Liver (tissue), 9 donors: ENCODE data around the gene OR8B8. TPM values are rescaled to one million over a fixed set of nuclear protein-coding genes. Genes with fewer than 3 reads are reported as not detected.

ENCODE experiments used
- DNase-seq: peaks from one replicate; pipeline ENCODE4 v3.0.0-alpha.2; 2017; ENCODE audit warnings: low spot score
- H3K27ac ChIP-seq, 2 donors: one replicate each; pipeline ENCODE4 v1.7.0; 2013; ENCODE audit warnings: inconsistent platforms in 2 of 2, low read length in 2 of 2, control low read depth in 1 of 2, low read depth in 1 of 2, mild to moderate bottlenecking in 1 of 2
- H3K27me3 ChIP-seq, 4 donors: one replicate each; pipeline versions ENCODE4 v1.6.1 to v1.7.0; 2013; ENCODE audit warnings: low read length in 3 of 4, inconsistent platforms in 1 of 4, mild to moderate bottlenecking in 1 of 4, moderate library complexity in 1 of 4; ENCODE audit not compliant: control insufficient read depth in 4 of 4, insufficient read depth in 4 of 4
- H3K36me3 ChIP-seq, 4 donors: one replicate each; pipeline versions ENCODE4 v1.6.1 to v1.7.0; 2013; ENCODE audit warnings: low read length in 3 of 4, mild to moderate bottlenecking in 3 of 4, low read depth in 1 of 4, moderate library complexity in 1 of 4; ENCODE audit not compliant: control insufficient read depth in 4 of 4, insufficient read depth in 3 of 4
- H3K4me1 ChIP-seq, 4 donors: one replicate each; pipeline versions ENCODE4 v1.6.1 to v1.7.0; 2013; ENCODE audit warnings: low read length in 3 of 4, mild to moderate bottlenecking in 3 of 4, moderate library complexity in 1 of 4; ENCODE audit not compliant: control insufficient read depth in 4 of 4, insufficient read depth in 4 of 4
- H3K4me3 ChIP-seq, 3 donors: one replicate each; pipeline versions ENCODE4 v1.6.1 to v1.7.0; 2013; ENCODE audit warnings: low read length in 3 of 3, control low read depth in 1 of 3, low read depth in 1 of 3, mild to moderate bottlenecking in 1 of 3
- H3K9ac ChIP-seq, 2 donors: one replicate each; pipeline ENCODE4 v1.7.0; 2013; ENCODE audit warnings: low read length in 2 of 2, mild to moderate bottlenecking in 2 of 2, moderate library complexity in 2 of 2, control low read depth in 1 of 2, low read depth in 1 of 2
- H3K9me3 ChIP-seq, 4 donors: one replicate each; pipeline versions ENCODE4 v1.6.1 to v1.7.0; 2013; ENCODE audit warnings: low read length in 3 of 4; ENCODE audit not compliant: control insufficient read depth in 4 of 4
- EGR1 ChIP-seq, 2 donors: IDR thresholded peaks; 2 replicates each; pipeline ENCODE4 v1.6.1; 2016 to 2018; ENCODE audit warnings: antibody characterized with exemption in 2 of 2, low read depth in 2 of 2
- FOXA1 ChIP-seq: IDR thresholded peaks from 2 replicates; pipeline ENCODE4 v1.6.1; 2016; ENCODE audit warnings: antibody characterized with exemption
- GABPA ChIP-seq, 2 donors: IDR thresholded peaks in 1 of 2; conservative IDR thresholded peaks in 1 of 2; 2 replicates each; pipeline ENCODE4 v1.6.1; 2016; ENCODE audit warnings: antibody characterized with exemption in 2 of 2, mild to moderate bottlenecking in 1 of 2, moderate library complexity in 1 of 2
- HNF4A ChIP-seq, 2 donors: conservative IDR thresholded peaks; 2 replicates each; pipeline ENCODE4 v1.6.1; 2016; ENCODE audit warnings: antibody characterized with exemption in 2 of 2, mild to moderate bottlenecking in 2 of 2
- HNF4G ChIP-seq: IDR thresholded peaks from 2 replicates; pipeline ENCODE4 v1.6.1; 2016; ENCODE audit warnings: antibody characterized with exemption
- JUND ChIP-seq, 2 donors: IDR thresholded peaks; 2 replicates each; pipeline ENCODE4 v1.6.1; 2016; ENCODE audit warnings: antibody characterized with exemption in 2 of 2
- NR2F2 ChIP-seq: IDR thresholded peaks from 2 replicates; pipeline ENCODE4 v1.6.1; 2016; ENCODE audit warnings: antibody characterized with exemption
- RAD21 ChIP-seq, 2 donors: IDR thresholded peaks; 2 replicates each; pipeline ENCODE4 v1.6.1; 2016; ENCODE audit warnings: antibody characterized with exemption in 2 of 2, mild to moderate bottlenecking in 2 of 2
- RXRA ChIP-seq, 2 donors: IDR thresholded peaks; 2 replicates each; pipeline ENCODE4 v1.6.1; 2017 to 2018; ENCODE audit warnings: antibody characterized with exemption in 2 of 2, mild to moderate bottlenecking in 1 of 2
- SP1 ChIP-seq: IDR thresholded peaks from 2 replicates; pipeline ENCODE4 v1.6.1; 2018; ENCODE audit warnings: antibody characterized with exemption, mild to moderate bottlenecking
- TAF1 ChIP-seq: conservative IDR thresholded peaks from 2 replicates; pipeline ENCODE4 v1.6.1; 2016; ENCODE audit warnings: antibody characterized with exemption, mild to moderate bottlenecking
- YY1 ChIP-seq: IDR thresholded peaks from 2 replicates; pipeline ENCODE4 v1.6.1; 2016; ENCODE audit warnings: antibody characterized with exemption, mild to moderate bottlenecking
- WGBS: extraction: QIAGEN DNeasy Blood & Tissue Kit; methylation state at CpG from one replicate; pipeline ENCODE4 v1.1.7; 2013; 5-methylcytosine and 5-hydroxymethylcytosine counted together
- polyA plus RNA-seq, 2 donors: library from polyadenylated mRNA; stranded (reverse) in 1 of 2; unstranded in 1 of 2; fragments of 200-250 nt in 1 of 2; fragments of >200 nt in 1 of 2; fragmentation: Nextera tagmentation in 1 of 2; extraction: Ambion mirVana in 1 of 2; gene quantifications; one replicate each; pipeline versions ENCODE4 v1.2.1 to v1.2.3, GENCODE V29; 2013 to 2015
- total RNA-seq, 2 donors: library from RNA; depleted of rRNA; stranded (reverse); fragments of >200 nt; gene quantifications; one replicate each; pipeline ENCODE4 v1.2.3, GENCODE V29; 2014
- TF ChIP-seq, protein P1 (sequence below): fragments of 150-350 bp; IDR thresholded peaks from 2 replicates; pipeline ENCODE4 v1.5.1; 2017; ENCODE audit warnings: improper control_type of control experiment, low read depth, low read length; ENCODE audit not compliant: missing input control
- TF ChIP-seq, protein P2 (sequence below): IDR thresholded peaks from 2 replicates; pipeline ENCODE4 v1.6.1; 2016; ENCODE audit warnings: antibody characterized with exemption
- TF ChIP-seq, protein P3 (sequence below): IDR thresholded peaks from 2 replicates; pipeline ENCODE4 v1.6.1; 2016; ENCODE audit warnings: antibody characterized with exemption
- TF ChIP-seq, protein P4 (sequence below): IDR thresholded peaks from 2 replicates; pipeline ENCODE4 v1.6.1; 2016; ENCODE audit warnings: antibody characterized with exemption, mild to moderate bottlenecking
- TF ChIP-seq, protein P5 (sequence below): IDR thresholded peaks from 2 replicates; pipeline ENCODE4 v1.6.1; 2016; ENCODE audit warnings: antibody characterized with exemption
- donor health status: healthy.
- donor health status: healthy.
- donor health status: healthy.
- donor health status: healthy.
- donor health status: healthy.

The OR8B8 gene
- total and polyA plus RNA-seq, 4 donors, result not detected

DNA sequence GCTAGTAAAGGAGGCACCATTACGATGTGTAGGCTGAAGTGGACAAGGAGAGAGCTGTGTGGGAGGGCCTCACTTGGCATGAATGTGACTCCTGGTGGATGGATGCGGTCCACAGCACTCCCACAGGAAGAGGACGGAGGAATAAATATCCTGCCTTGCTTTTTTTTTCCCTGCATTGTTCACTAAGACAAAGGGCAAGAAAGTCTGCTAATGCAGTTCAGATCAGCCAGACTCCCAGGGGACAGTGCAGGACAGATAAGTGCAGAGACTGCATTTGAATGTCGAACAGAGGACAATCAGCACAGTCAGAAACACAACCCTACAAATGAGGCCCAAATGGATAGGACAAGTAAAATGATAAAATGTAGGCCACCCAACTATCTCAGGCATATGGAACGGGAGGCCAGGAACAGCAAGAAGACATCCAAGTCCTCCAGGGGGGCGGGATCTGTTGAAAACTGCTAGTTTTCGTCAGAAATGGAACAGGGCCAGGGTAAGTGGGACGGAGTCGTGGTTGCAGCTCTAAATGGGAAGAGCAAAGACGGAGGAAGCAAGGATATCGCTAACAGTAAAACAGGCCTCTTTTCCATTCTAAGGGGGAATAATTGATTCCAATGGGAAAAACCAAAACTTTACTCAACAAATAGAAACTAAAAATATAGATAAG, 25.2 kb upstream of the OR8B8 start:
- DNase-seq, result no peak
- Histone ChIP-seq H3K36me3 (no peaks in the 10 kb centered on the region), H3K9ac (no peak overlapping the region), H3K27me3 (peaks cover 0 to 17% (median 0%) of the 10 kb centered on the region in 4 donors), H3K4me3 (no peak overlapping the region), H3K9me3 (no peaks in the 10 kb centered on the region), H3K27ac (no peak overlapping the region), H3K4me1 (no peaks in the 10 kb centered on the region)
- TF ChIP-seq, protein P1, sequence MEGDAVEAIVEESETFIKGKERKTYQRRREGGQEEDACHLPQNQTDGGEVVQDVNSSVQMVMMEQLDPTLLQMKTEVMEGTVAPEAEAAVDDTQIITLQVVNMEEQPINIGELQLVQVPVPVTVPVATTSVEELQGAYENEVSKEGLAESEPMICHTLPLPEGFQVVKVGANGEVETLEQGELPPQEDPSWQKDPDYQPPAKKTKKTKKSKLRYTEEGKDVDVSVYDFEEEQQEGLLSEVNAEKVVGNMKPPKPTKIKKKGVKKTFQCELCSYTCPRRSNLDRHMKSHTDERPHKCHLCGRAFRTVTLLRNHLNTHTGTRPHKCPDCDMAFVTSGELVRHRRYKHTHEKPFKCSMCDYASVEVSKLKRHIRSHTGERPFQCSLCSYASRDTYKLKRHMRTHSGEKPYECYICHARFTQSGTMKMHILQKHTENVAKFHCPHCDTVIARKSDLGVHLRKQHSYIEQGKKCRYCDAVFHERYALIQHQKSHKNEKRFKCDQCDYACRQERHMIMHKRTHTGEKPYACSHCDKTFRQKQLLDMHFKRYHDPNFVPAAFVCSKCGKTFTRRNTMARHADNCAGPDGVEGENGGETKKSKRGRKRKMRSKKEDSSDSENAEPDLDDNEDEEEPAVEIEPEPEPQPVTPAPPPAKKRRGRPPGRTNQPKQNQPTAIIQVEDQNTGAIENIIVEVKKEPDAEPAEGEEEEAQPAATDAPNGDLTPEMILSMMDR, result no peak
- TF ChIP-seq NR2F2 (no peak), GABPA (IDR thresholded peaks at IDR 0.05 in 1 of 2, conservative IDR thresholded peaks at IDR 0.05 in 1 of 2) (no peak), EGR1 (IDR thresholded peaks at IDR 0.05; ENCODE audit: low read depth in 2 of 2) (no peak), RXRA (IDR thresholded peaks at IDR 0.05) (no peak)
- TF ChIP-seq, protein P2, sequence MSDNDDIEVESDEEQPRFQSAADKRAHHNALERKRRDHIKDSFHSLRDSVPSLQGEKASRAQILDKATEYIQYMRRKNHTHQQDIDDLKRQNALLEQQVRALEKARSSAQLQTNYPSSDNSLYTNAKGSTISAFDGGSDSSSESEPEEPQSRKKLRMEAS, result no peak
- 75% methylated on average over 11 of the region's 11 CpGs for WGBS

DNA sequence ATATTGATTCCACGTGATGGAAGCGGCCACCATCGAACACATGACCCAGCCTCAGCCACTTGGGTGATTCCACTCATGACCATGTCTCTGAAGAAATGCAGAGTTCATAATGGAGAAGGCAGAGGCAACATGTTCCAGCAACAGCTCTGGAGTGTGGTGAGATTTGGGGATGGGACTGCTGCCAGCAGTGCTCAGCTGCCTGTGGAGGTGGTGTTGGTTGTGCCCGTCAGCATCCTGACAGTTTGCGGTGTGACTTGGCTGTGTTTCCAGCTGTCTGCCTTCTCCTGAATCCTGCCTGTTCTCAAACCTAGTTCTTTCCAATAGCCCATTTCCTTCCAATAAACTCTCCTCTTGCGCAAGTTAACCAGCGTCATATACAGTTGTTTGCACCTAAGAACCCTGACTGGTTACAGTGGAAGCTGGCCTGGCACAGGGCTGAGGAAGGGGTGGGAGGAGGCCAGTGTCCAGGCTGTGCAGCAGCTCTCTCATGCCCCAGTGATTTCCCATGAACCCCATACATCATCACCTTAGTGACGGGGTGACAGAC, 22.0 kb upstream of the OR8B8 start:
- H3K36me3 ChIP-seq, result no peaks in the 10 kb centered on the region
- WGBS, result 72% methylated on average over 8 of the region's 8 CpGs

More for the DNA sequence above, 22.0 kb upstream of the OR8B8 start:
- H3K27ac ChIP-seq, result no peak overlapping the region
- no peaks in the 10 kb centered on the region for H3K4me1 ChIP-seq
- no peak overlapping the region for H3K4me3 ChIP-seq
- TF ChIP-seq GABPA (IDR thresholded peaks at IDR 0.05 in 1 of 2, conservative IDR thresholded peaks at IDR 0.05 in 1 of 2) (no peak), SP1 (no peak), TAF1 (no peak), EGR1 (IDR thresholded peaks at IDR 0.05; ENCODE audit: low read depth in 2 of 2) (no peak), RAD21 (IDR thresholded peaks at IDR 0.05) (no peak), YY1 (no peak), RXRA (IDR thresholded peaks at IDR 0.05) (no peak), NR2F2 (no peak), HNF4G (no peak), JUND (IDR thresholded peaks at IDR 0.05) (no peak), HNF4A (conservative IDR thresholded peaks at IDR 0.05) (no peak), FOXA1 (no peak)
- TF ChIP-seq, protein P3, sequence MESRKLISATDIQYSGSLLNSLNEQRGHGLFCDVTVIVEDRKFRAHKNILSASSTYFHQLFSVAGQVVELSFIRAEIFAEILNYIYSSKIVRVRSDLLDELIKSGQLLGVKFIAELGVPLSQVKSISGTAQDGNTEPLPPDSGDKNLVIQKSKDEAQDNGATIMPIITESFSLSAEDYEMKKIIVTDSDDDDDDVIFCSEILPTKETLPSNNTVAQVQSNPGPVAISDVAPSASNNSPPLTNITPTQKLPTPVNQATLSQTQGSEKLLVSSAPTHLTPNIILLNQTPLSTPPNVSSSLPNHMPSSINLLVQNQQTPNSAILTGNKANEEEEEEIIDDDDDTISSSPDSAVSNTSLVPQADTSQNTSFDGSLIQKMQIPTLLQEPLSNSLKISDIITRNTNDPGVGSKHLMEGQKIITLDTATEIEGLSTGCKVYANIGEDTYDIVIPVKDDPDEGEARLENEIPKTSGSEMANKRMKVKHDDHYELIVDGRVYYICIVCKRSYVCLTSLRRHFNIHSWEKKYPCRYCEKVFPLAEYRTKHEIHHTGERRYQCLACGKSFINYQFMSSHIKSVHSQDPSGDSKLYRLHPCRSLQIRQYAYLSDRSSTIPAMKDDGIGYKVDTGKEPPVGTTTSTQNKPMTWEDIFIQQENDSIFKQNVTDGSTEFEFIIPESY, result no peak
- TF ChIP-seq, protein P1, result no peak
- TF ChIP-seq, protein P4, sequence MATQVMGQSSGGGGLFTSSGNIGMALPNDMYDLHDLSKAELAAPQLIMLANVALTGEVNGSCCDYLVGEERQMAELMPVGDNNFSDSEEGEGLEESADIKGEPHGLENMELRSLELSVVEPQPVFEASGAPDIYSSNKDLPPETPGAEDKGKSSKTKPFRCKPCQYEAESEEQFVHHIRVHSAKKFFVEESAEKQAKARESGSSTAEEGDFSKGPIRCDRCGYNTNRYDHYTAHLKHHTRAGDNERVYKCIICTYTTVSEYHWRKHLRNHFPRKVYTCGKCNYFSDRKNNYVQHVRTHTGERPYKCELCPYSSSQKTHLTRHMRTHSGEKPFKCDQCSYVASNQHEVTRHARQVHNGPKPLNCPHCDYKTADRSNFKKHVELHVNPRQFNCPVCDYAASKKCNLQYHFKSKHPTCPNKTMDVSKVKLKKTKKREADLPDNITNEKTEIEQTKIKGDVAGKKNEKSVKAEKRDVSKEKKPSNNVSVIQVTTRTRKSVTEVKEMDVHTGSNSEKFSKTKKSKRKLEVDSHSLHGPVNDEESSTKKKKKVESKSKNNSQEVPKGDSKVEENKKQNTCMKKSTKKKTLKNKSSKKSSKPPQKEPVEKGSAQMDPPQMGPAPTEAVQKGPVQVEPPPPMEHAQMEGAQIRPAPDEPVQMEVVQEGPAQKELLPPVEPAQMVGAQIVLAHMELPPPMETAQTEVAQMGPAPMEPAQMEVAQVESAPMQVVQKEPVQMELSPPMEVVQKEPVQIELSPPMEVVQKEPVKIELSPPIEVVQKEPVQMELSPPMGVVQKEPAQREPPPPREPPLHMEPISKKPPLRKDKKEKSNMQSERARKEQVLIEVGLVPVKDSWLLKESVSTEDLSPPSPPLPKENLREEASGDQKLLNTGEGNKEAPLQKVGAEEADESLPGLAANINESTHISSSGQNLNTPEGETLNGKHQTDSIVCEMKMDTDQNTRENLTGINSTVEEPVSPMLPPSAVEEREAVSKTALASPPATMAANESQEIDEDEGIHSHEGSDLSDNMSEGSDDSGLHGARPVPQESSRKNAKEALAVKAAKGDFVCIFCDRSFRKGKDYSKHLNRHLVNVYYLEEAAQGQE, result no peak
- TF ChIP-seq, protein P2, result no peak
- TF ChIP-seq, protein P5, sequence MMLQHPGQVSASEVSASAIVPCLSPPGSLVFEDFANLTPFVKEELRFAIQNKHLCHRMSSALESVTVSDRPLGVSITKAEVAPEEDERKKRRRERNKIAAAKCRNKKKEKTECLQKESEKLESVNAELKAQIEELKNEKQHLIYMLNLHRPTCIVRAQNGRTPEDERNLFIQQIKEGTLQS, result no peak
- peaks cover 0 to 10% (median 0%) of the 10 kb centered on the region in 4 donors for H3K27me3 ChIP-seq
- H3K9ac ChIP-seq, result no peak overlapping the region
- no peak for DNase-seq
- no peaks in the 10 kb centered on the region for H3K9me3 ChIP-seq
